PC-9 (cell line): ENCODE data around the gene ZNF90. TPM values are rescaled to one million over a fixed set of nuclear protein-coding genes. Genes with fewer than 3 reads are reported as not detected.
"Not testable (repeated sequence)": the region's sequence is repeated elsewhere in the genome, so short reads cannot be mapped to it uniquely, and the experiment has no call there.

Source experiments
- BruUV-seq: library from RNA; stranded (reverse); fragments of 400-500 nt; replicated peaks from 2 replicates; lab custom pipeline; 2021; lab: Mats Ljungman, UMichigan
- CTCF ChIA-PET: fragments of 300-600 bp; sonication (Branson Sonifier 250); formaldehyde crosslinking; loops from one replicate; lab custom pipeline; 2022; ENCODE audit warnings: antibody characterized with exemption; lab: Charles Lee
- POLR2A ChIA-PET: fragments of 300-600 bp; sonication (Branson Sonifier 250); formaldehyde crosslinking; loops from one replicate; lab custom pipeline; 2022; ENCODE audit warnings: antibody characterized with exemption; ENCODE audit not compliant: unreplicated experiment; lab: Charles Lee
- DNase-seq, 2 experiments: peaks; one replicate each; pipeline versions ENCODE4 v3.0.0 to v3.0.0-alpha.2; 2015 to 2022; ENCODE audit warnings: mixed read lengths in 1 of 2
- H2AFZ ChIP-seq: fragments of 200-600 bp; sonication (generic); 2 replicates; pipeline ENCODE4 v1.8.1; 2017; ENCODE audit warnings: antibody characterized with exemption
- H3F3A ChIP-seq: fragments of 200-600 bp; sonication (generic); 2 replicates; pipeline ENCODE4 v1.8.1; 2017; ENCODE audit warnings: antibody characterized with exemption, mild to moderate bottlenecking, low read depth; ENCODE audit not compliant: insufficient read depth
- H3K27ac ChIP-seq: fragments of 200-600 bp; sonication (generic); 2 replicates; pipeline ENCODE4 v1.6.1; 2016; ENCODE audit warnings: mixed run types
- H3K27me3 ChIP-seq: fragments of 200-600 bp; sonication (generic); 2 replicates; pipeline ENCODE4 v1.6.1; 2016; ENCODE audit warnings: low read depth, mixed run types; ENCODE audit not compliant: insufficient read depth
- H3K36me3 ChIP-seq: fragments of 200-600 bp; sonication (generic); 2 replicates; pipeline ENCODE4 v1.6.1; 2016; ENCODE audit warnings: low read depth, mixed run types
- H3K4me1 ChIP-seq: fragments of 200-600 bp; sonication (generic); replicated peaks from 2 replicates; pipeline ENCODE4 v1.6.1; 2016; ENCODE audit warnings: mixed run types; ENCODE audit not compliant: insufficient read depth
- H3K4me2 ChIP-seq: fragments of 200-600 bp; sonication (generic); 2 replicates; pipeline ENCODE4 v1.6.1; 2017; ENCODE audit warnings: mixed run types
- H3K4me3 ChIP-seq: fragments of 200-600 bp; sonication (generic); 2 replicates; pipeline ENCODE4 v1.6.1; 2016; ENCODE audit warnings: mixed run types
- H3K79me2 ChIP-seq: fragments of 200-600 bp; sonication (generic); 2 replicates; pipeline ENCODE4 v1.6.1; 2017; ENCODE audit warnings: low read depth, mixed run types
- H3K9me2 ChIP-seq: fragments of 200-600 bp; sonication (generic); 2 replicates; pipeline ENCODE4 v1.8.1; 2017; ENCODE audit warnings: mild to moderate bottlenecking; ENCODE audit not compliant: insufficient read depth
- H3K9me3 ChIP-seq: fragments of 200-600 bp; sonication (generic); 2 replicates; pipeline ENCODE4 v1.8.1; 2016; ENCODE audit warnings: low read depth; ENCODE audit not compliant: insufficient read depth
- H4K20me1 ChIP-seq: fragments of 200-600 bp; sonication (generic); 2 replicates; pipeline ENCODE4 v1.8.1; 2017; ENCODE audit not compliant: insufficient read depth
- EZH2 ChIP-seq: fragments of 200-600 bp; sonication (generic); IDR thresholded peaks from 2 replicates; pipeline ENCODE4 v1.8.0; 2017; ENCODE audit warnings: antibody characterized with exemption, low read depth
- intact Hi-C: fragments of 100-400 bp; cut with micrococcal nuclease; formaldehyde crosslinking; loops from one replicate; pipeline ENCODE4 v1.10.0; 2022; ENCODE audit not compliant: unreplicated experiment
- total RNA-seq: library from RNA; stranded (reverse); gene quantifications from 2 replicates; pipeline ENCODE4 v1.2.3, GENCODE V29; 2021
- TF ChIP-seq, protein P1 (sequence below): fragments of 200-600 bp; sonication (generic); conservative IDR thresholded peaks from 2 replicates; pipeline ENCODE4 v1.6.1; 2017; ENCODE audit warnings: mixed run types, antibody characterized with exemption, mild to moderate bottlenecking, moderate library complexity

The ZNF90 gene
- total RNA-seq, 1 experiment from 2014 or later = 4.2 TPM

DNA sequence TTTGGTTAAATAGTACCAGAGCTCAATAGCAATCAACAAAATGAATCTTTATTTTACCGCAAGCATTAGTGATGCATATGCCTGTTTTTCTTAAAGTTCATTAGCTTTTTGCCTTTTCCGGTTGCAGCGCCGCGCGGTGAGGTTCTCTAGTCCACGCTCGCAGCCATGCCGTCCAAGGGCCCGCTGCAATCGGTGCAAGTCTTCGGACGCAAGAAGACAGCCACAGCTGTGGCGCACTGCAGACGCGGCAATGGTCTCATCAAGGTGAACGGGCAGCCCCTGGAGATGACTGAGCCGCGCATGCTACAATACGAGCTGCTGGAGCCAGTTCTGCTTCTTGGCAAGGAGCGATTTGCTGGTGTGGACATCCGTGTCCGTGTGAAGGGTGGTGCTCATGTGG lies 47.1 kb downstream of the ZNF90 start:
- ChIA-PET CTCF (no interaction called here), POLR2A (no interaction called here)
- Histone ChIP-seq H3F3A (no peaks in the 10 kb centered on the region; the same call in 1 of the 2 replicates), H3K79me2 (no peaks in the 10 kb centered on the region), H4K20me1 (no peaks in the 10 kb centered on the region), H3K4me2 (no peak overlapping the region), H3K27me3 (no peaks in the 10 kb centered on the region), H3K36me3 (no peaks in the 10 kb centered on the region), H3K4me3 (no peak overlapping the region), H3K9me2 (no peaks in the 10 kb centered on the region), H3K27ac (no peak overlapping the region), H3K4me1 (no peaks in the 10 kb centered on the region), H3K9me3 (peaks cover 33% of the 10 kb centered on the region; the same call in 1 of the 2 replicates), H2AFZ (no peak overlapping the region)
- intact Hi-C loops = no loop called here
- no peak for DNase-seq
- BruUV-seq = no TSS peak
- TF ChIP-seq, protein P1, sequence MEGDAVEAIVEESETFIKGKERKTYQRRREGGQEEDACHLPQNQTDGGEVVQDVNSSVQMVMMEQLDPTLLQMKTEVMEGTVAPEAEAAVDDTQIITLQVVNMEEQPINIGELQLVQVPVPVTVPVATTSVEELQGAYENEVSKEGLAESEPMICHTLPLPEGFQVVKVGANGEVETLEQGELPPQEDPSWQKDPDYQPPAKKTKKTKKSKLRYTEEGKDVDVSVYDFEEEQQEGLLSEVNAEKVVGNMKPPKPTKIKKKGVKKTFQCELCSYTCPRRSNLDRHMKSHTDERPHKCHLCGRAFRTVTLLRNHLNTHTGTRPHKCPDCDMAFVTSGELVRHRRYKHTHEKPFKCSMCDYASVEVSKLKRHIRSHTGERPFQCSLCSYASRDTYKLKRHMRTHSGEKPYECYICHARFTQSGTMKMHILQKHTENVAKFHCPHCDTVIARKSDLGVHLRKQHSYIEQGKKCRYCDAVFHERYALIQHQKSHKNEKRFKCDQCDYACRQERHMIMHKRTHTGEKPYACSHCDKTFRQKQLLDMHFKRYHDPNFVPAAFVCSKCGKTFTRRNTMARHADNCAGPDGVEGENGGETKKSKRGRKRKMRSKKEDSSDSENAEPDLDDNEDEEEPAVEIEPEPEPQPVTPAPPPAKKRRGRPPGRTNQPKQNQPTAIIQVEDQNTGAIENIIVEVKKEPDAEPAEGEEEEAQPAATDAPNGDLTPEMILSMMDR = no peak
- TF ChIP-seq EZH2 = no peak

DNA sequence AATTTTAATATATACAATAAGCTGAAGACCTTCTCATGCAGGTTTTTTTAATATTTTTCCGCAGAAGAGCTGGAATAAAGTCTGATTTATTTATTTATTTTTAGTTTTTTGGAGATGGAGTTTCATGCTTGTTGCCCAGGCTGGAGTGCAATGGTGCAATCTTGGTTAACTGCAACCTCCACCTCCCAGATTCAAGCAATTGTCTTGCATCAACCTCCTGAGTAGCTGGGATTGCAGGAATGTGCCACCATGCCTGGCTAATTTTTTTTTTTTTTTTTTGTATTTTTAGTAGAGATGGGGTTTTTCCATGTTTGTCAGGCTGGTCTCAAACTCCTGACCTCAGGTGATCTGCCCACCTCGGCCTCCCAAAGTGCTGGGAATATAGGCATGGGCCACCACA lies 55.1 kb downstream of the ZNF90 start:
- H3K79me2 ChIP-seq, BruUV-seq, H3K36me3 ChIP-seq, intact Hi-C loops, H3K9me2 ChIP-seq, H3F3A ChIP-seq, DNase-seq, H3K27me3 ChIP-seq, H3K4me1 ChIP-seq, H3K4me3 ChIP-seq, CTCF ChIA-PET, H3K27ac ChIP-seq, H3K4me2 ChIP-seq, H2AFZ ChIP-seq, H4K20me1 ChIP-seq: not testable (repeated sequence)
- peaks cover 14% of the 10 kb centered on the region for H3K9me3 ChIP-seq
- POLR2A ChIA-PET = interaction anchor here (0.7 kb wide), 1 partner anchor 267 kb away, joined by 4 read pairs; the partner anchor contains the start of gene ZNF253

DNA sequence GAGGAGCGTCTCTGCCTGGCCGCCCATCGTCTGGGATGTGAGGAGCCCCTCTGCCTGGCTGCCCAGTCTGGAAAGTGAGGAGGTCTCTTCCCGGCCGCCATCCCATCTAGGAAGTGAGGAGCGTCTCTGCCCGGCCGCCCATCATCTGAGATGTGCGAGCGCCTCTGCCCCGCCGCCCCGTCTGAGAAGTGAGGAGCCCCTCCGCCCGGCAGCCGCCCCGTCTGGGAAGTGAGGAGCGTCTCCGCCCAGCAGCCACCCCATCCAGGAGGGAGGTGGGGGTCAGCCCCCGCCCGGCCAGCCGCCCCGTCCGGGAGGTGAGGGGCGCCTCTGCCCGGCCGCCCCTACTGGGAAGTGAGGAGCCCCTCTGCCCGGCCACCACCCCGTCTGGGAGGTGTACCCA lies 59.9 kb downstream of the ZNF90 start:
- H3F3A ChIP-seq, H3K9me3 ChIP-seq, H3K27ac ChIP-seq, CTCF ChIA-PET, DNase-seq, intact Hi-C loops, H3K27me3 ChIP-seq, POLR2A ChIA-PET, H3K4me3 ChIP-seq, H3K4me1 ChIP-seq, H3K4me2 ChIP-seq, BruUV-seq, H3K9me2 ChIP-seq, H2AFZ ChIP-seq, H3K79me2 ChIP-seq, H3K36me3 ChIP-seq, H4K20me1 ChIP-seq: not testable (repeated sequence)

DNA sequence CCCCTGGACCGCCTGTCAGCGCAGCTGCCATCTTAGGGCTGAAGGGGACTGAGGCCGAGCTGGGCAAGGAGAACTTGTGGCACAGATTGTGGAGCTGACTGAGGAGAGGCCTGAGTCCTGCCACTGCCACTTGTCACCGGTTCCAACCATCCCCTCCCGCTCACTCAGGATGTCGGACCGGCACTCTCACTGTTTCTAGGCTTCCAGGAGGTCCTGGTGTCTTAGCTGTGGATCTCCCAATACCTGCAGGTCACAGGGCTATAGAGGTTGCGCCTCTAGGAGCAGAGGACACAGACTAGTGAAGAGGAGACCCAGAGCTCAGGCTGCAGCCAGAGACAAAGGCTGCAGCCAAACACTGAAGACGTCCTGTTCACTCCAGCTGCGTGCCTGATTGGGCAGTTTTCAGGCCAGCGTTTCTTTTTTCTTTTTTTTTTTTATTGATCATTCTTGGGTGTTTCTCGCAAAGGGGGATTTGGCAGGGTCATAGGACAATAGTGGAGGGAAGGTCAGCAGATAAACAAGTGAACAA lies 73.9 kb downstream of the ZNF90 start:
- Histone ChIP-seq H3K4me2 (no peak overlapping the region), H3K9me2 (no peaks in the 10 kb centered on the region), H3K27ac (no peak overlapping the region), H2AFZ (no peak overlapping the region), H3F3A (no peaks in the 10 kb centered on the region), H3K4me3 (no peak overlapping the region), H3K27me3 (no peaks in the 10 kb centered on the region), H4K20me1 (no peaks in the 10 kb centered on the region), H3K79me2 (no peaks in the 10 kb centered on the region), H3K9me3 (peaks cover 9% of the 10 kb centered on the region), H3K4me1 (no peaks in the 10 kb centered on the region), H3K36me3 (no peaks in the 10 kb centered on the region)
- POLR2A ChIA-PET = no interaction called here
- CTCF ChIA-PET = no interaction called here
- BruUV-seq = no TSS peak
- TF ChIP-seq, protein P1 = no peak
- TF ChIP-seq EZH2 = no peak
- intact Hi-C loops = no loop called here
- DNase-seq = no peak

DNA sequence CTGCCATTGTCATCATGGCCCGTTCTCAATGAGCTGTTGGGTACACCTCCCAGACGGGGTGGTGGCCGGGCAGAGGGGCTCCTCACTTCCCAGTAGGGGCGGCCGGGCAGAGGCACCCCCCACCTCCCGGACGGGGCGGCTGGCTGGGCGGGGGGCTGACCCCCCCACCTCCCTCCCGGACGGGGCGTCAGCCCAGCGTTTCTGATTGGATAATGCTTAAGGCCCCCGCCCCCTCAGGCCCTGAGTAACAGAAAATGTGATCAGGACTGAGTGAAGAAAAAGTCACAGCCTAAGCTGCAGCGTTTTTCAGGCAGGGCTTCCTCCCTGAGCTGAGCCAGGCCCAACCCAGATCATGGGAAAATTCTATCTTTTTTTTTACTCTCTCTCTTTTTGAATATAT lies 74.7 kb downstream of the ZNF90 start:
- H3K4me1 ChIP-seq, H3K79me2 ChIP-seq, H4K20me1 ChIP-seq, H2AFZ ChIP-seq, H3K4me3 ChIP-seq, H3K36me3 ChIP-seq, H3K4me2 ChIP-seq, CTCF ChIA-PET, DNase-seq, intact Hi-C loops, H3K27ac ChIP-seq, H3K27me3 ChIP-seq, H3K9me2 ChIP-seq, H3F3A ChIP-seq, POLR2A ChIA-PET, H3K9me3 ChIP-seq, BruUV-seq: not testable (repeated sequence)
